ENCODE data around the gene SYVN1. TPM values are rescaled to one million over a fixed set of nuclear protein-coding genes. Genes with fewer than 3 reads are reported as not detected.
"Not testable (repeated sequence)": the region's sequence is repeated elsewhere in the genome, so short reads cannot be mapped to it uniquely, and the experiment has no call there.

Gene SYVN1
- total and polyA plus RNA-seq, 2 experiments from 2014 or later, result 16.2 to 16.8 TPM

DNA sequence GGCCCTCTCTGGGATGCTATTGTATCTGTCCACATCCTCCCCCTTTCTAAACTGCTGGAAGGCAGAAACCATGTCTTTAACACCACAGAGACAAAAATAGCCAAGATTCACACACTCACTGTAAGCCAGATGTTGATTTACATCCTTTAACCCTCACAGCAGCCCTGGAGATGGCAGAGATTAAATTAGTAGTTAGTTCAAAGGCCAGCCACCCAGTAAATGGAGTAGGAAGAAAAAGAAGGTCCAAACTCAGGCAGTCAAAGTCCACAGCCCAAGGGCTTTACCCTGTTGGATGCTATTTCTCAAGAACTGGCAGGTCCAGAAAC is 14.7 kb downstream of the SYVN1 start:
- Histone ChIP-seq H3K36me3 (peaks cover 14% of the 10 kb centered on the region), H3K27ac (no peak overlapping the region), H3K27me3 (no peaks in the 10 kb centered on the region), H3K4me3 (no peak overlapping the region), H3K4me1 (ENCODE audit: low read depth) (peaks cover 4% of the 10 kb centered on the region), H3K9me3 (ENCODE audit: low read depth) (no peaks in the 10 kb centered on the region)
- TF ChIP-seq, protein P1, sequence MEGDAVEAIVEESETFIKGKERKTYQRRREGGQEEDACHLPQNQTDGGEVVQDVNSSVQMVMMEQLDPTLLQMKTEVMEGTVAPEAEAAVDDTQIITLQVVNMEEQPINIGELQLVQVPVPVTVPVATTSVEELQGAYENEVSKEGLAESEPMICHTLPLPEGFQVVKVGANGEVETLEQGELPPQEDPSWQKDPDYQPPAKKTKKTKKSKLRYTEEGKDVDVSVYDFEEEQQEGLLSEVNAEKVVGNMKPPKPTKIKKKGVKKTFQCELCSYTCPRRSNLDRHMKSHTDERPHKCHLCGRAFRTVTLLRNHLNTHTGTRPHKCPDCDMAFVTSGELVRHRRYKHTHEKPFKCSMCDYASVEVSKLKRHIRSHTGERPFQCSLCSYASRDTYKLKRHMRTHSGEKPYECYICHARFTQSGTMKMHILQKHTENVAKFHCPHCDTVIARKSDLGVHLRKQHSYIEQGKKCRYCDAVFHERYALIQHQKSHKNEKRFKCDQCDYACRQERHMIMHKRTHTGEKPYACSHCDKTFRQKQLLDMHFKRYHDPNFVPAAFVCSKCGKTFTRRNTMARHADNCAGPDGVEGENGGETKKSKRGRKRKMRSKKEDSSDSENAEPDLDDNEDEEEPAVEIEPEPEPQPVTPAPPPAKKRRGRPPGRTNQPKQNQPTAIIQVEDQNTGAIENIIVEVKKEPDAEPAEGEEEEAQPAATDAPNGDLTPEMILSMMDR (IDR thresholded peaks at IDR 0.05; ENCODE audit: low read depth, low read length), result no peak
- no peak for DNase-seq (ENCODE audit: low read depth in 1 of 2, low spot score in 1 of 2)

DNA sequence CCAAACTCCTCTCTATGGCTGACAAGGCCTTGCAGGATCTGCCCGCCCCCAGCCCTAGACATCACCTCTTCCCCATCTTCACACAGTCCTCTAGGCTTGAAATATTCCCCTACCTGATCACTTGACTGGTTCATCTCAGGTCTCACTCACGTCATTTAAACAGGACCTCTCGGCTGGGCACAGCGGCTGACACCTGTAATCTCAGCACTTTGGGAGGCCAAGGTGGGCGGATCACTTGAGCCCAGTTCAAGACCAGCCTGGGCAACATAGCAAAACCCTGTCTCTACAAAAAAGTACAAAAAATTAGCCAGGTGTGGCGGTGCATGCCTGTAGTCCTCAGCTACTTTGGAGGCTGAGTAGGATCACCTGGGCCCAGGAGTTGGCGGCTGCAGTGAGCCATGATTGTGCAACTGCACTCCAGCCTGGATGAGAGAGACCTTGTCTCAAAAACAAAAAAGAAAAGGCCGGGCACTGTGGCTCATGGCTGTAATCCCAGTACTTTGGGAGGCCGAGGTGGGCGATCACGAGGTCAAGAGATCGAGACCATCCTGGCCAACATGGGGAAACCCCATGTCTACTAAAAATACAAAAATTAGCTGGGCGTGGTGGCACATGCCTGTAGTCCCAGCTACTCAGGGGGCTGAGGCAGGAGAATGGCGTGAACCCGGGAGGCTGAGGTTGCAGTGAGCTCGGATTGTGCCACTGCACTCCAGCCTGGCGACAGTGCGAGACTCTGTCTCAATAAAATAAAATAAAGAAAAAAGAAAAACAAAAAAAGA is 15.2 kb downstream of the SYVN1 start:
- H3K27me3 ChIP-seq; H3K9me3 ChIP-seq (ENCODE audit: low read depth); H3K4me3 ChIP-seq; H3K4me1 ChIP-seq (ENCODE audit: low read depth); DNase-seq (ENCODE audit: low read depth in 1 of 2, low spot score in 1 of 2): not testable (repeated sequence)
- peaks cover 12% of the 10 kb centered on the region for H3K36me3 ChIP-seq
- H3K27ac ChIP-seq, result peak overlapping the region; percentile 35

DNA sequence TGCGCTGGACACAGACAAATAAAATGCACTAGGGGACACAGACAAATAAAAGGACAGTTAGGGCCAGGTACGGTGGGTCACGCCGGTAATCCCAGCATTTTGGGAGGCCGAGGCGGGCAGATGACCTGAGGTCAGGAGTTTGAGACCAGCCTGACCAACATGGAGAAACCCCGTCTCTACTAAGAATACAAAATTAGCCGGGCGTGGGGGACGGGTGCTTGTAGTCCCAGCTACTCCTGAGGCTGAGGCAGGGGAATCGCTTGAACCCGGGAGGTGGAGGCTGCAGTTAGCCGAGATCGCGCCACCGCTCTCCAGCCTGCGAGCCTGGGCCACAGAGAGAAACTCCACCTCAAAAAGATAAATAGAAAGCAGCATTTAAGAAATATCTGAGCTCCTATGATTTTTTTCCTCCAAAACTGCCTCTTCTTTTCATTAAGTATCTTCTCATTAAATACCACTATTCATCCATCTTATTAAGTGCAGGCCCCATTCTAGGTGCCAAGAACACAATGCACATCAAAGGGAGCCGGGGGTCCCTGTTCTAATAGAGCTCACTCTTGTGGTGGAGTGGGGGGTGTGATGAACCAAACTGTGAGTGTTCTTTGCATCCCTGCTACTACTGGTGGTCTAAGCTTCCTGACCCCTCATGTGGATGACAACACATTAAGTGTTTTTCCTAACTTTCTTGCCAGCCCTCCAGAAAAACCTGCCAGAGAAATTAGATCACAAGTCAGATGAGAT is 16.1 kb downstream of the SYVN1 start:
- Histone ChIP-seq H3K27ac (peak overlapping the region; percentile 31), H3K9me3 (ENCODE audit: low read depth) (no peaks in the 10 kb centered on the region), H3K27me3 (no peaks in the 10 kb centered on the region), H3K4me1 (ENCODE audit: low read depth) (peaks cover 9% of the 10 kb centered on the region), H3K36me3 (peaks cover 12% of the 10 kb centered on the region), H3K4me3 (no peak overlapping the region)
- DNase-seq (ENCODE audit: low read depth in 1 of 2, low spot score in 1 of 2), result no peak
- TF ChIP-seq, protein P1 (IDR thresholded peaks at IDR 0.05; ENCODE audit: low read depth, low read length), result no peak

DNA sequence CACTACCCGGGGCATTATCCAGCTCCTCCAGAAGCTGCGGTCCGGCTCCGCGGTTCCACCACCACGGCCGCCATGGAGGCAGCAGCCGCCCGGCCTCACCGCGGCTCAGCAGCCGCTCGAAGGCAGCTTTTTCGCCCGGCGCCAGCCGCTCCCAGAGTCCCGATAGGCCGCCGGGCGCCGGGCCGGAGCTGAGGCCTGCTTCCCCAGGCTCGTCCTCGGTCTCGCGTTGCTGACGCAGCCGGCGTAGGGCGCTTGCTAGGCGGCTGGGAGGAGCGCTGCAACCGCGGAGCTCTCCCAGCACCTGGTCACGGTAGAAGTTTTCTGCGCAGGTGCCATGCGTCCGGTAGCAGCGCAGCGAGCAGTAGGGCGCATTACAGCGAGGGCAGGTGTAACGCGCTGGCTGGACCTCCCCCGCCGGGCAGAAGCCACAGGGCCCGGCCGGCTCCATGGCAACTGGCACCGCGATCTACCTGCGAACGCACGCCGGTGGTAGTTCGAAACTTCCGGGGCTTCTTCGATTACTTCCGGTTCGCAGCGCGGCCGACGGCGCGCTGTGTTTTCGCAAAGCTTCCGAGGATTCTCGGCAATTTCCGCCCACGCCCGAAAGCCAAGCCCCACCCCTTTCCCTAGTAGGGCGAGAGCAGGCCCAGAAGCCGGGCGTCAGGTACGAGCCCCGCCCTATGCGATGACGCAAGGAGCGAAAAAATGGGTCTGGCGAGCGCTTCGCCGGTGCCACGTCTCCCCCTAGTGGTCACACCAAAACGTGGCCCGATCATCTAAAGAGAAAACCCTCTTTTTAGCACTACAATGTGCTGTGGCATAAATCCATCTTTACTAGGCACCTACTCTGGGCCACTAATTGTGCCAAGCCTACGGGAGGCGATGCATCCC is 16.9 kb downstream of the SYVN1 start, which contains the start of gene ZNHIT2:
TSS of gene ZNHIT2 (minus strand) at position 496 of the 891 bp plus-strand sequence. CDS start at position 448, 48 bp downstream.
- Histone ChIP-seq H3K27me3 (no peaks in the 10 kb centered on the region), H3K36me3 (peaks cover 12% of the 10 kb centered on the region), H3K9me3 (ENCODE audit: low read depth) (no peaks in the 10 kb centered on the region), H3K4me1 (ENCODE audit: low read depth) (peaks cover 6% of the 10 kb centered on the region), H3K27ac (peak within 1 kb of the TSS; percentile 63), H3K4me3 (peak within 1 kb of the TSS; percentile 84)
- TF ChIP-seq, protein P1 (IDR thresholded peaks at IDR 0.05; ENCODE audit: low read depth, low read length), result peak; percentile 89
- peak; percentile 99 for DNase-seq (ENCODE audit: low read depth in 1 of 2, low spot score in 1 of 2)

DNA sequence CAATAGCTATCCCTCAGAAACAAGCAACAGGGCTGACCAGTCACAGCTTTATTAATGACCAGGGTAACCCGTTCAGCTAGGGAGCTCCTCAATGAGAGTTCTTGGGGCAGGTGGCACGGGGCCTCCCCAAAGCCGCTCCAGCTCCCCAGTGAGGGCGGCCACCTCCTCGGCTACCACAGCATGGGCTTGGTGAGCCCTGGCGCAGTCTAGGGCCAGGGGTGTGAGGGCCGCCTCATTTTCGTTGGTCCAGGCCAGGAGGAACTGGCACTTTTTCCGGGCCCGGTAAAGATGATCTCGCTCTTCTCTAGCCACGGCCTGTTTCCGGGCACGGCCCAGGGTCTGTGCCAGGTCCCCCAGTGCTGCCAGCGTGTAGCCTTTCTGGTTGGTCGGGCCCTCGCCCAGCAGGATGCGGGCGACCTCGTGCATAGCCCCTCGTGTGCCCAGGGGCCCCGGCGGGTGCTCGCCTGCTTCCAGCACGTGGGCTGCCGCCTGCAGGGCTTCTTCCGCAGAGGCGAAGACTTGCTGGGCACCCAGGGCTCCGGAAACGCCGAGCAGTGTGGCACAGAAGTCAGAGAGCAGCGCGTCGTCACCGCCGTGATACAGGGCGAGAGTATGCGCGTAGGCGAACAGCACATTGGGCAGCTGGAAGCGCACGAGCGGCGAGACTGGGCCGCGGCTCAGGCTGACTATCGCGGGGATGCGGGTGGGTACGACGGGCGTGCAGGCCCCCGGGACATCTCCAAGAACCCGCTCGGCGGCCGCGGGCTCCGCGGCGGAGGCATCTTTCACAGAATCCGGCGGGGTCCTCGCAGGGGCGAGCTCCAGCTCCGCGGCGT is 17.7 kb downstream of the SYVN1 start:
- peak overlapping the region; percentile 84 for H3K4me3 ChIP-seq
- H3K4me1 ChIP-seq (ENCODE audit: low read depth), result peaks cover 6% of the 10 kb centered on the region
- TF ChIP-seq, protein P1 (IDR thresholded peaks at IDR 0.05; ENCODE audit: low read depth, low read length), result no peak
- peak overlapping the region; percentile 63 for H3K27ac ChIP-seq
- H3K9me3 ChIP-seq (ENCODE audit: low read depth), result no peaks in the 10 kb centered on the region
- H3K27me3 ChIP-seq, result no peaks in the 10 kb centered on the region
- H3K36me3 ChIP-seq, result peaks cover 12% of the 10 kb centered on the region
- peak; percentile 27 to 59 for DNase-seq (ENCODE audit: low read depth in 1 of 2, low spot score in 1 of 2)

Data from cardiac muscle cell (in vitro differentiated cells and primary cell).